ENCODE results near the gene CASQ1.

- TF ChIP-seq CTCF (IDR thresholded peaks at IDR 0.05) (no peak), EP300 (IDR thresholded peaks at IDR 0.05) (no peak)
Measured at GRCh38 chr1:160188341-160188740, 2.0 kb upstream of the CASQ1 start.

Measured in ovary (tissue), 3 donors.